ENCODE measurements around the gene OR6C2. TPM values are rescaled to one million over a fixed set of nuclear protein-coding genes. Genes with fewer than 3 reads are reported as not detected.
"Not testable (repeated sequence)": the region's sequence is repeated elsewhere in the genome, so short reads cannot be mapped to it uniquely, and the experiment has no call there.

Gene OR6C2
- total and polyA plus RNA-seq, 9 of the 15 experiments (the other 6 are each of a cell fraction or from before 2014, with no cell fraction given) = not detected

DNA sequence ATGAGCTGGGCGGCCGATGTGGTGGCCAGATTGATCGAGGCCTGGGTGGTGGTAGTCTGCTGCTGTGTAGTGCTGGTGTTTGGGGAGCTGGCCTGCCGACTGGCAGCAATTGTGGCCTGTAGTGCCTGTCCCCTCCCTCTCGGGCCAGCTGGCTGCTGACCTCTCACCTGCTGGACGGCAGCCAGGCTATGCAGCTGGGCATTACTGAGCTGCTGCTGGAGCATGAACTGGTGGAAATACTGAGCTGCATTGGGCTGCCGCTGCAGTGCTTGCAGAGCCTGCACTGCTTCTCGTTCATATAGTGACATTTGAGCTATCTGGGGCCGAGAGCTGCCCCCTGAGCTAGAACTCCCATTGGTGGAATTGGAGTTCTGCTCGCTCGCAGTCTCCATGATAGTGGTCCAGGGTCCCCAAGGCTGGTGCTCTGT is 29.5 kb upstream of the OR6C2 start:
- H3K9me1 ChIP-seq (ENCODE audit: control insufficient read depth, insufficient read depth, low read length); BruUV-seq (replicated peaks); H4K20me1 ChIP-seq (replicated peaks; ENCODE audit: control insufficient read depth, insufficient read depth, low read length); H3K27me3 ChIP-seq (ENCODE audit: control insufficient read depth in 2 of 2, insufficient read depth in 2 of 2, low read length in 2 of 2); H3K9ac ChIP-seq (ENCODE audit: insufficient read depth in 1 of 2, low read depth in 2 of 2, low read length in 2 of 2); H3K9me3 ChIP-seq (replicated peaks; ENCODE audit: control insufficient read depth, insufficient read depth, low read depth, low read length); H3K36me3 ChIP-seq (ENCODE audit: control insufficient read depth, insufficient read depth, low read length); H3K79me2 ChIP-seq (ENCODE audit: control insufficient read depth, insufficient read depth, low read length); H2AFZ ChIP-seq (ENCODE audit: low read depth, low read length); intact Hi-C loops (cut with micrococcal nuclease); FAIRE-seq; H3K4me2 ChIP-seq (ENCODE audit: insufficient read depth, low read length); H3K27ac ChIP-seq (ENCODE audit: extremely low read depth, low read depth, low read length); CTCF ChIA-PET (ENCODE audit: low intra/inter-chr PET ratio); H3K4me1 ChIP-seq (replicated peaks in 1 of 2; ENCODE audit: control insufficient read depth in 2 of 2, insufficient read depth in 2 of 2, low read length in 2 of 2); in situ Hi-C loops (cut with MboI); H3K4me3 ChIP-seq; TF ChIP-seq NR2C1 (tag; IDR thresholded peaks at IDR 0.05): not testable (repeated sequence)
- DNase-seq (ENCODE audit: extremely low read depth in 1 of 4, low spot score in 3 of 4) (peak in 1 of 4 experiments; percentile 2), ATAC-seq (peak; percentile 16)
- POLR2A ChIA-PET = interaction anchor here (0.6 kb wide), 1 partner anchor 1539 kb away, joined by 3 read pairs; no protein-coding TSS in a partner anchor
- WGBS (ENCODE audit: insufficient coverage, low coverage, missing lambda C conversion rate) = 36% methylated on average over 9 of the region's 11 CpGs
- TF ChIP-seq CBFA2T2 (conservative IDR thresholded peaks at IDR 0.05) (peak; percentile 47), NR2C1 (IDR thresholded peaks at IDR 0.05) (peak; percentile 63; the same call in 1 of the 2 replicates), NFIC (IDR thresholded peaks at IDR 0.05) (peak; percentile 79), CBFA2T3 (IDR thresholded peaks at IDR 0.05) (peak; percentile 60)

DNA sequence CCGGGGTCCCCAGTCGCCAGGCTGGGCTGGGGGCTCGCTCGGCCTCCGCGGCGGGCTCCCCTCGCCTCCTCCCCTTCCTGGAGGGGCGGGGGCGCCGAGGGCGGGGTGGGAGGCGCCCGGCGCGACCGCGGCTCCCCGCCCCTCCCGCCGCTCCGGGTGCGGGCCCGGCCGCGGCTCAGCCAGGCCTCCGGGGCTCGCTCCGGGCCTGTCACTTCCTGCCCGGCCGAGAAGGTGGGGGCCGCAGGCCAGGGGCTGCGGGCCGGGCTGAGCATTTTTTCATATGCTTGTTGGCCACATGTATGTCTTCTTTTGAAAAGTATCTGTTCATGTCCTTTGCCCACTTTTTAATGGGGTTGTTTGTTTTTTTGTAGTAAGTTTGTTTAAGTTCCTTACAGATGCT is 29.0 kb upstream of the OR6C2 start:
- H3K27ac ChIP-seq (ENCODE audit: extremely low read depth, low read depth, low read length); H3K9me3 ChIP-seq (replicated peaks; ENCODE audit: control insufficient read depth, insufficient read depth, low read depth, low read length); H3K9ac ChIP-seq (ENCODE audit: insufficient read depth in 1 of 2, low read depth in 2 of 2, low read length in 2 of 2); H3K4me3 ChIP-seq; BruUV-seq (replicated peaks); POLR2A ChIA-PET; intact Hi-C loops (cut with micrococcal nuclease); CTCF ChIA-PET (ENCODE audit: low intra/inter-chr PET ratio); in situ Hi-C loops (cut with MboI); H3K36me3 ChIP-seq (ENCODE audit: control insufficient read depth, insufficient read depth, low read length); H3K4me2 ChIP-seq (ENCODE audit: insufficient read depth, low read length); FAIRE-seq; H3K79me2 ChIP-seq (ENCODE audit: control insufficient read depth, insufficient read depth, low read length); H3K9me1 ChIP-seq (ENCODE audit: control insufficient read depth, insufficient read depth, low read length); H4K20me1 ChIP-seq (replicated peaks; ENCODE audit: control insufficient read depth, insufficient read depth, low read length); H3K4me1 ChIP-seq (replicated peaks in 1 of 2; ENCODE audit: control insufficient read depth in 2 of 2, insufficient read depth in 2 of 2, low read length in 2 of 2); DNase-seq (ENCODE audit: extremely low read depth in 1 of 4, low spot score in 3 of 4); H3K27me3 ChIP-seq (ENCODE audit: control insufficient read depth in 2 of 2, insufficient read depth in 2 of 2, low read length in 2 of 2): not testable (repeated sequence)
- peak; percentile 71 for ATAC-seq
- TF ChIP-seq PHF20 (IDR thresholded peaks at IDR 0.05; ENCODE audit: partially characterized antibody) (peak; percentile 23), MAZ (CRISPR knock-in tag; conservative IDR thresholded peaks at IDR 0.05 in 1 of 2, IDR thresholded peaks at IDR 0.05 in 1 of 2) (peak in 1 of 2 experiments; percentile 67; a peak in 1 of 4 replicates)
- TF ChIP-seq, protein P1, sequence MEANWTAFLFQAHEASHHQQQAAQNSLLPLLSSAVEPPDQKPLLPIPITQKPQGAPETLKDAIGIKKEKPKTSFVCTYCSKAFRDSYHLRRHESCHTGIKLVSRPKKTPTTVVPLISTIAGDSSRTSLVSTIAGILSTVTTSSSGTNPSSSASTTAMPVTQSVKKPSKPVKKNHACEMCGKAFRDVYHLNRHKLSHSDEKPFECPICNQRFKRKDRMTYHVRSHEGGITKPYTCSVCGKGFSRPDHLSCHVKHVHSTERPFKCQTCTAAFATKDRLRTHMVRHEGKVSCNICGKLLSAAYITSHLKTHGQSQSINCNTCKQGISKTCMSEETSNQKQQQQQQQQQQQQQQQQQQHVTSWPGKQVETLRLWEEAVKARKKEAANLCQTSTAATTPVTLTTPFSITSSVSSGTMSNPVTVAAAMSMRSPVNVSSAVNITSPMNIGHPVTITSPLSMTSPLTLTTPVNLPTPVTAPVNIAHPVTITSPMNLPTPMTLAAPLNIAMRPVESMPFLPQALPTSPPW (CRISPR knock-in tag; IDR thresholded peaks at IDR 0.05) = peak; percentile 36; the same call in 1 of the 2 replicates
- H2AFZ ChIP-seq (ENCODE audit: low read depth, low read length) = peak overlapping the region; percentile 52; the same call in 1 of the 2 replicates
- 0% methylated on average over 6 of the region's 34 CpGs for WGBS (ENCODE audit: insufficient coverage, low coverage, missing lambda C conversion rate)
